Adipocyte (in vitro differentiated cells): ENCODE data around the gene C15orf39.

Source experiments
- DNase-seq: peaks from one replicate; pipeline ENCODE4 v3.0.0-alpha.2; 2015; ENCODE audit warnings: low read depth
- H3K27me3 ChIP-seq: replicated peaks from 2 replicates; pipeline ENCODE4 v1.7.0; 2013; ENCODE audit warnings: mild to moderate bottlenecking, low read length, moderate library complexity; ENCODE audit not compliant: control insufficient read depth, insufficient read depth
- H3K36me3 ChIP-seq: 2 replicates; pipeline ENCODE4 v1.7.0; 2013; ENCODE audit warnings: low read length, mild to moderate bottlenecking, moderate library complexity; ENCODE audit not compliant: control insufficient read depth, insufficient read depth, severe bottlenecking
- H3K4me1 ChIP-seq: 2 replicates; pipeline ENCODE4 v1.7.0; 2013; ENCODE audit warnings: mild to moderate bottlenecking, low read length, moderate library complexity; ENCODE audit not compliant: control insufficient read depth, insufficient read depth
- H3K4me3 ChIP-seq: 2 replicates; pipeline ENCODE4 v1.7.0; 2013; ENCODE audit warnings: mild to moderate bottlenecking, low read length, moderate library complexity
- H3K9ac ChIP-seq: 2 replicates; pipeline ENCODE4 v1.7.0; 2013; ENCODE audit warnings: mild to moderate bottlenecking, low read length, moderate library complexity
- H3K9me3 ChIP-seq: 2 replicates; pipeline ENCODE4 v1.7.0; 2013; ENCODE audit warnings: mild to moderate bottlenecking, low read length, moderate library complexity; ENCODE audit not compliant: control insufficient read depth

Gene C15orf39

GRCh38 chr15:75201616-75202250, at the start of gene C15orf39:
TSS of gene C15orf39 (plus strand) at chr15:75201882. CDS start at chr15:75206049, 4,167 bp downstream.
- no peaks in the 10 kb centered on the region for H3K9me3 ChIP-seq
- peak within 1 kb of the TSS; percentile 92 for H3K9ac ChIP-seq
- peaks cover 34% of the 10 kb centered on the region for H3K4me1 ChIP-seq
- no peaks in the 10 kb centered on the region for H3K27me3 ChIP-seq
- DNase-seq, result peak; percentile 91
- peak within 1 kb of the TSS; percentile 92 for H3K4me3 ChIP-seq
- peaks cover 8% of the 10 kb centered on the region for H3K36me3 ChIP-seq

DNA sequence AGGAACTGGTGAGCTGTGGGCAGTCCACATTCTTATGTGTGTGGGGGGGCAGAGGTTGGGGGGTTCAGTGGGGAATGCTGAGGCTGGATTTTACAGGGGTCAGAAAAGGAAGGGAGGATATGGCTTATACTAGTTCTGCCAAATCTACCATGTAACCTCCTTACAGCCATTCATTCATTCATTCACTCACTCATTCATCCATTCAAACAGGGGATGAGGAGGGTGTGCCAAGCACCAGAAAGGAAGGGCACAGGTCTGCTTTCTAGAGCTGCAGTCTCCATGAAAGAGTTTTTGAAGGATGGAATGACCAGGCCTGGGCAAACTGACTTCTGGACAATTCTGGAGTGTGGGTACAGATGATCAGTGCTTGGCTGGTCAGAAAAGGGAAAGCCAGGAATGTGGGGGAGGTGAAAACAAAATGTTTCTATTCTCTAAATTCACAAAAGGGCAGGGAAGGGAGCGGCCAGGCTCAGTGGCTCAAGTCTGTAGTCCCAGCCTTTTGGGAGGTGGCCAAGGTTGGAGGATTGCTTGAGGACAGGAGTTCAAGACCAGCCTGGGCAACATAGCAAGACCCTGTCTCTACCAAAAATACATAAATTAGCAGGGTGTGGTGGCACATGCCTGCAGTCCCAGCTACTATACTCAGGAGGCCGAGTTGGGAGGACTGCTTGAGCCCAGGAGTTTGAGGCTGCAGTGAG, 49.2 kb upstream of the C15orf39 start:
- DNase-seq, result no peak
- H3K4me1 ChIP-seq, result peaks cover 21% of the 10 kb centered on the region

GRCh38 chr15:75153087-75153486, 48.6 kb upstream of the C15orf39 start:
- Histone ChIP-seq H3K27me3 (no peaks in the 10 kb centered on the region), H3K4me1 (peaks cover 21% of the 10 kb centered on the region), H3K9ac (no peak overlapping the region), H3K36me3 (no peaks in the 10 kb centered on the region), H3K4me3 (no peak overlapping the region), H3K9me3 (no peaks in the 10 kb centered on the region)
- no peak for DNase-seq

More for the DNA sequence above, 49.2 kb upstream of the C15orf39 start:
- H3K9ac ChIP-seq, result no peak overlapping the region
- no peaks in the 10 kb centered on the region for H3K36me3 ChIP-seq
- no peaks in the 10 kb centered on the region for H3K27me3 ChIP-seq
- H3K4me3 ChIP-seq, result no peak overlapping the region
- no peaks in the 10 kb centered on the region for H3K9me3 ChIP-seq

DNA sequence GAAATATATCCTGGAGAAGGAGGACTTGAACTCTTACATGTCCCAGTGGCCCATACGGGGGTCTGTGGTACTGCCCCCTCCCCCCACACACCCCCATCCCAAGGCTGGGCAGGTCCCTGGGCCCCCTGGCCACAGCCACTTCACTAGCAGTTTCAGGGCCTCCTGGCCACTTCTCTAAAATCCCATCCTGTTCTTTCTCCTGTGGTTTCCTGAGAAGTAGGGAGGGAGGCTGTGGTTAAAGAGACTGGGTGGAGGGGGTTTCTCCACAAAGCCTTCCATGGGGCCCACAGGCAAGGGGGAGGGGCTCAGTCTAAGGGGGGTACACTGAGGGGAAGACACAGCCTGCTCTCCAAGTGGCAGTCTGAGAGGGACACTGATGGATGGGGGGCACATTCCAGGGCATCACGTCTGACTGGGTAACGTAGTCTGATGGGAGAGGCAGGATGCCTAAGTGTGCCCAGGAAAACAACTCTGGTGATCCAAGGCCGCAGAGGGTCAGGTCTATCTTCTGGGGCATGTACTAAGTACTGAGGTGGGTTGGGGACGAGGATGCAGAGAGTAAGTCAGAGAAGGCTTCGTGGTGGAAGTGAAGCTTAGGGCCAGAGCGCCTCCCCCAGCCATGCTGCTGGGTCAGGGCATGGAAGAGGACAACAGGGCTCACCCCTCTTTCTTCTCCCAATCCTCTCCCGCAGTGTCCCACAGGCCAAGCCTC, 48.0 kb upstream of the C15orf39 start:
- H3K9me3 ChIP-seq, result no peaks in the 10 kb centered on the region
- DNase-seq, result no peak
- H3K27me3 ChIP-seq, result no peaks in the 10 kb centered on the region
- H3K4me3 ChIP-seq, result no peak overlapping the region
- H3K36me3 ChIP-seq, result no peaks in the 10 kb centered on the region
- peaks cover 21% of the 10 kb centered on the region for H3K4me1 ChIP-seq
- H3K9ac ChIP-seq, result no peak overlapping the region

- H3K4me3 ChIP-seq, result no peak overlapping the region
- H3K36me3 ChIP-seq, result no peaks in the 10 kb centered on the region
- no peak overlapping the region for H3K9ac ChIP-seq
- no peaks in the 10 kb centered on the region for H3K27me3 ChIP-seq
- no peak for DNase-seq
- peaks cover 19% of the 10 kb centered on the region for H3K4me1 ChIP-seq
- H3K9me3 ChIP-seq, result no peaks in the 10 kb centered on the region
Observed at GRCh38 chr15:75154461-75155062, 47.1 kb upstream of the C15orf39 start.

- no peaks in the 10 kb centered on the region for H3K36me3 ChIP-seq
- H3K9me3 ChIP-seq, result no peaks in the 10 kb centered on the region
- H3K4me3 ChIP-seq, result no peak overlapping the region
- no peak for DNase-seq
- peaks cover 5% of the 10 kb centered on the region for H3K4me1 ChIP-seq
- H3K9ac ChIP-seq, result no peak overlapping the region
- H3K27me3 ChIP-seq, result no peaks in the 10 kb centered on the region
Observed at GRCh38 chr15:75156326-75157215, 45.1 kb upstream of the C15orf39 start.

DNA sequence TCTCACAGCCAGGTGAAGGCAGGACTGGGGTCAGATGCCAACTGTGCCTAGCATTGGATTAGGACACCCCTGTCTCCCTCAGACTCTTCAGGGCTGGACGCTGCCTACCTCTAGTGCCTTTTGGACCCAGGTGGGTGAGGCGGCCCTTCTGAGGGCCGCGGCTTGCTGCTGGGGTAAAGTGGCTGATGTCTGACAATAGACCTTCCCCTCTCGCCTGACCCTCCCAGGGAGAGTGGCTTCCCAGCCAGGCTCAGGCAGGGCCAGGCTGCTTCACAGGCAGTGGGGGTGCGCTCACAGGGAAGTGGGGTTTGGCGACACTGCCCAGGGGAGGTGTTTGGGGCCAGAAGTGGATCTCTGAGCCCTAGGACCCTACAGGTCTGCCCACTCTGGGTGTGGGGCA, 43.3 kb upstream of the C15orf39 start:
- H3K36me3 ChIP-seq, result no peaks in the 10 kb centered on the region
- H3K4me1 ChIP-seq, result no peaks in the 10 kb centered on the region
- H3K9ac ChIP-seq, result no peak overlapping the region
- DNase-seq, result no peak
- no peak overlapping the region for H3K4me3 ChIP-seq
- H3K9me3 ChIP-seq, result no peaks in the 10 kb centered on the region
- H3K27me3 ChIP-seq, result no peaks in the 10 kb centered on the region

- H3K27me3 ChIP-seq, result no peaks in the 10 kb centered on the region
- no peaks in the 10 kb centered on the region for H3K9me3 ChIP-seq
- no peak overlapping the region for H3K9ac ChIP-seq
- DNase-seq, result no peak
- no peaks in the 10 kb centered on the region for H3K36me3 ChIP-seq
- no peaks in the 10 kb centered on the region for H3K4me1 ChIP-seq
- no peak overlapping the region for H3K4me3 ChIP-seq
Observed at GRCh38 chr15:75159244-75159643, 42.4 kb upstream of the C15orf39 start.

GRCh38 chr15:75161106-75161916, 40.4 kb upstream of the C15orf39 start:
- no peak overlapping the region for H3K4me3 ChIP-seq
- no peak for DNase-seq
- no peaks in the 10 kb centered on the region for H3K9me3 ChIP-seq
- no peaks in the 10 kb centered on the region for H3K27me3 ChIP-seq
- H3K4me1 ChIP-seq, result no peaks in the 10 kb centered on the region
- H3K9ac ChIP-seq, result no peak overlapping the region
- no peaks in the 10 kb centered on the region for H3K36me3 ChIP-seq

DNA sequence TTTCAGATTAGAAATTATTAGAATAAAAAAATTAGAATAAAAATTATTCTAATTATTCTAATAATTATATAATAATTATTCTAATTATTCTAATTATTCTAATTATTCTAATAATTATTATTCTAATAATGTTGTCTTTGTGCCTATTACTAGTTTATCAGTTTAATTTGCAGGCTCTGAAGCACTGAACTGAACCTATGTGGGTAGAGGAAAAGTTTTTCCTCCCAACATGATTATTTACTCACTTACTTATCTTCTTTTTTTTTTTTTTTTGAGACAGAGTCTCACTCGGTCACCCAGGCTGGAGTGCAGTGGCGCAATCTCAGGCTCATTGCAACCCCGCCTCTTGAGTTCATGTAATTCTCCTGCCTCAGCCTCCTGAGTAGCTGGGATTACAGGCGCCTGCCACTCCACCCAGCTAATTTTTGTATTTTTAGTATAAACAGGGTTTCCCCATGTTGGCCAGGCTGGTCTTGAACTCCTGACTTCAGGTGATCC, 39.7 kb upstream of the C15orf39 start:
- Histone ChIP-seq H3K4me1 (no peaks in the 10 kb centered on the region), H3K9ac (no peak overlapping the region), H3K36me3 (no peaks in the 10 kb centered on the region), H3K27me3 (no peaks in the 10 kb centered on the region), H3K4me3 (no peak overlapping the region), H3K9me3 (no peaks in the 10 kb centered on the region)
- peak; percentile 33 for DNase-seq
